Measurements from ENCODE around the gene FRMD3.
A peak's percentile ranks its signal among the peaks of the same experiment; 100 is the strongest.

The FRMD3 gene

DNA sequence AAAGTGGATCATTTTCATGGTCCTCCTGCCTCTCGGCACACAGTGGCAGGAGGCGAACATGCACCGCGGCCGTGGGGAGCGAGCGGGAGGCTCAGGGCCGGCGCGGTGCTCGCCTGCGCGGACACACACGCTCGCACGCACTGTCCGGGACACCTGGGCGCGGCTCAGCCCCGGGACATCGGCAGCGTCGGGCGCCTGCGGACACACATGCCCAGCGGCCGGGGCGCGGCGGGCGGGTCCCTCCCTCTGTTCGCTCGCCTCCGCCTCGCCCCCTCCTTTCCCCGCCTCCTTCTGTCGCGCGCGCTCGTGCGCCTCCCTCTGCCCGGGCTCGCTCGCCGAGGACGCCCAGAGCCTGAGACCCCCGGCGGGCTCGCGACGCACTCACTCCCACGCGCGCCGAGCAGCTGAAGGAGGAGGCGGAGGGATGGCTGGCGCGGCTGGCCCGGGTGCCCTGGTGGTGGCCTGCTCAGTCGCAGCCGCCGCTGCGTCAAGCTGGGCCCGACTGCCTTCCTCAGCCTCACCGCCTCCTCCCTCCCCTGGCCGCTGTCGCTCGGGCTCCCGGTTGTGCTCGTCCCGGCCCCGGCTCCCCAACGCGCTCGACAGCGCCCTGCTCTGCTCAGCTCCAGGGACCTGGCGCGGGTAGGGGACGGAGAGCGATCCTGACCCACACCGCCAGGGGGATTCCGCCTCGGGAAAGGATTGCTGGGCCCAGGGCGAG, at the start of gene FRMD3:
Gene FRMD3, minus strand, starts transcription at position 230 of the 718 bp plus-strand sequence. Its CDS starts 170 bp downstream, at position 60.
- DNase-seq: peak; percentile 80

DNA sequence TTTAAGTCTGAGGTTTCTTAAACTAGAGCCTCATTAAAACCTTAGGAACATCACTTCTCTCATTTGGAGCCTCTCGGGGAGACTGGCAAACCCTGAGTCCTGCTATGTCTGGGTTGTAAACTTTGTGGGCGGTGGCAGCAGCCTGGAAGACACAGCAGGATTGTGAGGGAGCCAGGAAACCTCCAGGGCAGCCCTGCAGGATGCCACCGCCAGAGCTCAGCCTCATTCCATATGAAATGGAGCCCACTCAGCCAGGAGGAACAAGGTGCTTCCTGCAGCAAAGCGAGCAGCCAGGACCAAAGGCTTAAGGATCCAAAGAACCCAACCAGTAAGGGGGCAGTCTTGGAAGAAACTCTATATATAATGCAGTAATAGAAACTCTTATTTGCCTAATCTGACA, 46.8 kb upstream of the FRMD3 start:
- no peak for DNase-seq

- DNase-seq: peak; percentile 12
Measured at GRCh38 chr9:83583151-83584014, 45.2 kb upstream of the FRMD3 start.

- DNase-seq: no peak
Measured at GRCh38 chr9:83582029-83582428, 43.8 kb upstream of the FRMD3 start.

GRCh38 chr9:83574482-83574881, 36.3 kb upstream of the FRMD3 start:
- no peak for DNase-seq

GRCh38 chr9:83572524-83572923, 34.3 kb upstream of the FRMD3 start:
- no peak for DNase-seq

DNA sequence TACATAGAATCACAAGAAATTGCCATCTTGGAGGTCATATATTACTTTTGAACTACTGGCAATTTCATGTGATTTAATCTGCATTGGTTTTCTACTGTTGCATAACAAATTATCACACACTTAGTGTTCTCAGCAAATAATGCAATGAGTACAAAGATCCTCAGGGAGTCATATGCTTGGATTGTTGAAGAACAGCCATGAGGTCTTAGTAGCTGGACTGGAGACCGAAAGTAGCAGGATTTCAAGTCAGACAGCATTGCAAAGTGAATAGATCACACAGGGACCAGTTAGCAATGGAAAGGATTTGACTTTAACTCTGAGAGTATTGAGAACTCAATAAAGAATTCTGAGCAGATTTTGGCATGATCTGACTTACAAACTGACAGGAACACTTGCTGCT, 32.2 kb upstream of the FRMD3 start:
- DNase-seq: no peak

DNA sequence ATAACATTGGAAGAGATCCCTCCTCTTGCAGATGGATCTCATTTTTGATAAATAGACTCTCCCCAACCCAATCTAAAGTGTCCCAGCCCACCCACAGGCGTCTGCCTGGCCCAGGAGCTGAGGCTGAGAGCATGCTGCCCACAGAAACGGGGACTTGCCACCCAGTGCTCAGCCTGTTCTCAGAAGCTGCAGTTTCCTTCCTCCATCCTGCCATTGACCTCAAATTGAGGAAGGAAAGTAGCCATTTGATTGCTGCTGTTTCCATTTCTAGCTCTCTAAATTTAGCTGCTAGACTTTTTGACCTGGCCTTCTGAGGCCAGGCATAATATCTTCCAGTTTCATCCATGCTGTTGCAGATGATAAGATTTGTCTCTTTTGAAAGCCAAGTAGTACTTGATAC, 31.1 kb upstream of the FRMD3 start:
- no peak for DNase-seq

DNA sequence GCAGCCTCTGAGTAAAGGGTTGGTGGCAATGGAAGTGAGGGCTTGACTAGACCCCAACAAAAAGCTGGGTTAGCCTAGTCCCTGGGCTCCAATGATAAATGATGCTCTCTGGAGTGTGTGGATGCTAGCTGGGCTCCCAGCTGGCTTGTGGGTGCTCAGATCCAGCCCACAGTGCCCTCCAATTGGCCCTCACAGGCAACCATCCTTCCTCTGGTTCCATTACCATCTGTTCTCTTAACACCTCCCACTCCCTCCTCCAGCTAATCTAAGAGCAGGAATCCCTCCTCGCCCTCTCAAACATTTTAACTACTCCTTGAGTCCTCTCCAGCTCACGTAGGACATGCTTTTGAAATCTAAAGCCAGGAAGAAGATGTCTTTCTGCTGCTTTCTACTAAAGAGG, 25.2 kb upstream of the FRMD3 start:
- no peak for DNase-seq

GRCh38 chr9:83560169-83560826, 22.1 kb upstream of the FRMD3 start:
- no peak for DNase-seq

GRCh38 chr9:83557771-83558170, 19.6 kb upstream of the FRMD3 start:
- DNase-seq: no peak

DNA sequence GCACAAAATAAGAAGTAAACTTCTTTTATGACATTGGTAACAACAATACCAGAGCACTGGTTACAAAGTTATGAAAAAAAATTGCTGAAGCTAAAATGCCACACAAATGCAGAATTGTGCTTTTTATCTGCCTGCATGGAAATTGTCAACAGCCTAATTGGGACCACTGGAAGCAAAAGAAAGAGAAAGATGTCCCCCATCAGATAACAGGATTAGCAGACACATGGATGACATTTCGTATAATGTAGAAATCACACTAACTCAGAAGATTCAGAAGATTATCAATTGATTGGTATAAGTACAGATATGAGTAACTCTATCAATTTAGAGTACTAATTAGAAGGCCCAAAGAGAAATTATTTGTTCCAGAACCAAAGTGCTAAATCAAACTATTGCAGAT, 19.1 kb upstream of the FRMD3 start:
- DNase-seq: no peak

GRCh38 chr9:83554278-83554677, 16.1 kb upstream of the FRMD3 start:
- no peak for DNase-seq

GRCh38 chr9:83544002-83544698, 5.9 kb upstream of the FRMD3 start:
- DNase-seq: peak; percentile 59

- DNase-seq: no peak
Measured at GRCh38 chr9:83538890-83539238, 663 bp upstream of the FRMD3 start.

DNA sequence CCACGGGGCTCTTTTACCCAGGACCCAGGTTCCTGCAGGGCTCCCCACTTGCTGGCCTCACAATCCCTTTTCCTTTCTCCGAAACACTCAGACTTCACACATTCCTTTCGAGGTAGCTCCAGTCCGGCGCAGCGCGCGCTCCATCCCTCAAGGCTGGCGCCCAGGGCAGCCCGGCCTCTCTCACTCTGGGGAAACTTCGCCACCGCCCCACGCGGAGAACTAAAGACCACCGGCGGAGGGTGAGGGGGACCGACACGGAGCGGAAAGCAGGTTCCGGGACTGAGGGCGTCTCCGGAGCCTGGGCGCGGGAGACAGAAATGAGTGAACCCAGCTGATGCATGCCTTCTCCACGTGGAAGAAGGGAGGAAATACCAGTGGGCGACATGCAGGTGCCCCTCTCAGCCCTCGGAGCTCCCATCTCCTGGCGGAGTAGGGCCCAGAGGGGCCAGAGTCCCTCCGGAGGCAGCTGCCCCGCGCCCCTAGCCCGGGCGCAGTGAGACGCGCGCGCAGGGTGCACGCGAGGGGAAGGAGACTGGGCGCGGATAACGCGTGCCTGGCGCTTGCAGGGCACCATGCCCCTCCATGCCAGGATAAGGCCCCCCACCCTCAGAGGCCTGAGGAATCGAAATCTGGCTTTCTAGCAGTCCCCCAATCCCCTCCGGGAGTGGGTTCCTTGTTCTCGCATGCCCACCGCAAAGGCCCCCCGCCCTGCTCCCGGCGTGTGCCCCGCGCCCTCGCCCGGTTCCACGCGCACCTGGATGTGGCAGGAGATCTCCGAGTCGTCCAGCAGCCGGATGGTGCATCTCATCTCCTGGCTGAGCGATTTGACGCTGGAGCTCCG, 650 bp downstream of the FRMD3 start:
- DNase-seq: no peak

GRCh38 chr9:83536332-83536731, 1.9 kb downstream of the FRMD3 start:
- no peak for DNase-seq

DNA sequence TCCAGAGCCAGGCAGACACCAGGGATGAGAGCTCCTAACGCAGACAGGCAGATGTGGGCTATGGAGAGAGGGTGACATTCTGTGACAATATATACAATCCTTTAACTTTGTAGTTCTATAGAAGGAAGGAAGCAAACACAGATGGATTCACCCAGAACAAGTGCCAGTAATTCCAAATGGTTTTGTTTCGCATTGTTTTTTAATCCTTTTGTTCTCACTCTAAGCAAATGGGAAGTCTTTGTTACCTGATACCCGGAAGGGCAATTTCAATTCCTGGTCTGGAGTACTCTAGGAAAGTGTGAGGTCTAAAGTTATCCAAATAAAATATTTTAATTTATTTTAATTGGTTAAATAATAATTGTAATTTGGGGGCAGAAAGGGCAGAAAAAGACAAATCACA, 2.5 kb downstream of the FRMD3 start:
- DNase-seq: no peak

DNA sequence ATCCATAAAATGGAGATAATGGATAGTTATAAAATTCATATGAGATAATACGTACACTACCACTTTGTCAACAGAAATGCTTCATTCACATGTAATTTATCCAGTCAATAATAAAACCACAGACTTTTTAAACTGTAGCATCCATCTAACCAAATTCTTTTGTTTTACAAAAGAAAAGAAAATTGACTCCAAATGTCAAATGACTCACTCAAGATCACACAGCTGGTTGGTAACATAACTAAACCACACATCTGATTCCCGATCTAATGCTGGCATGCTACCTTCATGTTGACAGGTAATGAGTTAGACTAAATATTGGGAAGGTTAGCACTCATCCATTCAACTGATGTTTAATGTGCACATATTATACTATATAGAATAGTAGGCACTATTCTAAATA, 4.9 kb downstream of the FRMD3 start:
- no peak for DNase-seq

- DNase-seq: no peak
Measured at GRCh38 chr9:83526901-83527300, 11.3 kb downstream of the FRMD3 start.

GRCh38 chr9:83526211-83526610, 12.0 kb downstream of the FRMD3 start:
- DNase-seq: no peak

GRCh38 chr9:83523684-83524083, 14.5 kb downstream of the FRMD3 start:
- DNase-seq: no peak

Data from NCI-H1092 (cell line).